Measurements from ENCODE around the gene TCP11L1. TPM values are rescaled to one million over a fixed set of nuclear protein-coding genes. Genes with fewer than 3 reads are reported as not detected.

Gene TCP11L1
- total RNA-seq, 1 experiment from 2014 or later, result 22.8 TPM

Other genes with a start within 250 kb of the TCP11L1 start
- gene CCDC73, start 244.9 kb upstream of the TCP11L1 start, total RNA-seq (2022), result not detected in 2 replicates
- 6.8 and 6.9 TPM in 2 replicates for gene PRRG4, start 209.6 kb upstream of the TCP11L1 start, total RNA-seq (2022)
- 43.6 and 45.0 TPM in 2 replicates for gene QSER1, start 146.8 kb upstream of the TCP11L1 start, total RNA-seq (2022)
- gene DEPDC7, start 23.7 kb upstream of the TCP11L1 start, total RNA-seq (2022), result 17.0 and 17.2 TPM in 2 replicates
- 43.6 and 45.6 TPM in 2 replicates for gene CSTF3, start 121.9 kb downstream of the TCP11L1 start, total RNA-seq (2022)
- 64.0 and 68.5 TPM in 2 replicates for gene HIPK3, start 217.8 kb downstream of the TCP11L1 start, total RNA-seq (2022)

All from Caco-2 (cell line).